ENCODE results near the gene PYGL.
"Not testable (repeated sequence)": the region's sequence is repeated elsewhere in the genome, so short reads cannot be mapped to it uniquely, and the experiment has no call there.

PYGL gene

DNA sequence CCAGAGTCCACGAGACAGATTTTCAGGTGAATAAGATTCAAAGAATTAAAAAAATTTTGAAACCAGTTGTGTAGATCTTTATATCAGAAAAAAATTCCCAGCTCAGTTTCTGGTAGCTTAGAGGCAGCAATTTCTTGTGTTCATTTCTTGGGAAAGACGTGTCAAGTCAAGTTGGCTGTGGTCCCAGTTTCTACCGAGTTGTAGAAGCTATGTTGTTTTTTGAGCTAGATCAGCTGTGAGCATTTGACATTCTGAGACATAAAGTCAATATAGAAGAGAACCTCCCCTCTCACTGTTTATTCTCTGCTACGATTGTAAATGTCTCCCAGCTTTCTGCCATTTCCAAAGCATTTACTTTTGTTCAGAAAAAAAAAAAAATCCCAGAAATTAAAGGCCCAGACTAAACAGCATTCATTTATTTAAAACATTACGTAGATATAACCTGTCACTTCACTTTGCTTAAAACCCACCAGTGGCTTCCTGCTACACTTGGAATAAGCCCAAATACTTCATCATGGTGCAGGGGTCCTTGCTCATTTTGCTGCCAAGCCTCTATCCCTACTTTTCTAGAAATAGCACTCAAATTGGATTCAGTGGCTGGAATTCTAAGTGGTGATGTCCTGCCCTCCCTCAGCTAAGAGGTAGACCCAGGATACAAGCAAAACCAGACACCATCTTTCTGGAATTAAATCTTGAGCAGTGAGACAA lies 20.6 kb upstream of the PYGL start:
- no peak for DNase-seq (ENCODE audit: low spot score)
- TF ChIP-seq CTCF (IDR thresholded peaks at IDR 0.05) = no peak
- no peak overlapping the region for H3K4me3 ChIP-seq
- no peak overlapping the region for H3K27ac ChIP-seq

DNA sequence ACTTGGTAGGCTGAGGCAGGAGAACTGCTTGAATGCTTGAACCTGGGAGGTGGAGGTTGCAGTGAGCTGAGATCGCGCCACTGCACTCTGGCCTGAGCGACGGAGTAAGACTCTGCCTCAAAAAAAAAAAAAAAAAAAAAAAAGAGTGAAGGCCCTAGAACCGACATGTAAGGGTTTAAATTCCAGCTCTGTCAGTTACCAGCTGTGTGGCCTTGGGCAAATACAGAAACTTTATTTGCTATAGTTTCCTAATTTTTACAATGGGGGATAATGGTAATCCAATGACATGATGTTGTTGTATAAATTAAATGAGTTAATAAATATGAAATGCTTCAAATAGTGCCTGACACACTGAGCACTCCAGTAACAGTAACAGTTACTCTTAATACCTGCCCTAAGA lies 19.6 kb upstream of the PYGL start:
- TF ChIP-seq CTCF (IDR thresholded peaks at IDR 0.05) = no peak
- Histone ChIP-seq H3K27ac (no peak overlapping the region), H3K4me3 (no peak overlapping the region)
- no peak for DNase-seq (ENCODE audit: low spot score)

DNA sequence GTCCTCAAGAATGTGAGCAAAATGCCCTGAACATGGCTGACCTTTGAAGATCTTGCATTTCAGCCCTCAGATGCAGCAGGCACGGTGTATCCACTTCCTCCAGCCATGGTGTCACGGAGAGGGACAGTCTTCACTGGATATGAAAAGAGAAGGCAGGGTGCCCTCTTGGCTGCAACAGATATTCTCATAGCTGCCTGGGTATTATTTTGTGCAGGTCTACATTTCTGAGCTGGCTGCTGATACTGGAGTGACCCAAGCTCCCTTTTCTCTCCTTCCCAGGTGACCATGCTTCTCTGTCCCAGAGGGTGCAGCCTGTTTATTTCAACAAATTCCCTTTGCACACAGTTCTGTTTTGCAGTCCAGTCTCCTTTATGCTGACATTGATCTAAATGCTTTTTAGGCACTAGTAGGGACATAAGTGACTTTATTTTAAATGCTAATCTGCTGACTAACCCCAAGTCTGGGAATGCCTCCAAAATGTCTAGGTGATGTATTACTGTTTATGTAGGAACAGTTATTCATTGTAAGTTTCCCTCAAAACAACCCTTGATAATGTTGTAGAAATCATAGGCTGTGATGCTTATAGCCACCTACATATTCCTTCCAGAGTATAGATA lies 17.4 kb upstream of the PYGL start:
- Histone ChIP-seq H3K27ac (no peak overlapping the region), H3K4me3 (no peak overlapping the region)
- TF ChIP-seq CTCF (IDR thresholded peaks at IDR 0.05) = no peak
- DNase-seq (ENCODE audit: low spot score) = no peak

DNA sequence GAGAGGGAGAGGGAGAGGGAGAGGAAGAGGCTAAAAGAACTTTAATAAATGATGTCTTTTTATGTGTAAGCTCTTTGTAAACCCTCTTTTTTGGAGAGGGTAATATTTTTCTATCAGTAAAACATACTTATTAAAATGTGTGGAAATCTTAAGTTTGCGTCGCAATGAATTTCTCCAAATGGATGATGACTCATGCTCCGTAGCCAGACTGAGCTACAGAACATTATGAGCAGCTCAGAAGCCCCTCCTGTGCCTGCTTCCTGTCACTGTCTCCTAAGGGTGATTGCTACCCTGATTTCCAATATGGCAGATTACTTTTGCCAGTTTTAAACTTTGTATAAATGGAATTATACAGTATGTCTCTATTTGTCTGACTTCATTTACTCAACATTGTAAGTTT lies 13.0 kb upstream of the PYGL start:
- no peak for TF ChIP-seq CTCF (IDR thresholded peaks at IDR 0.05)
- H3K27ac ChIP-seq = no peak overlapping the region
- no peak overlapping the region for H3K4me3 ChIP-seq
- no peak for DNase-seq (ENCODE audit: low spot score)

DNA sequence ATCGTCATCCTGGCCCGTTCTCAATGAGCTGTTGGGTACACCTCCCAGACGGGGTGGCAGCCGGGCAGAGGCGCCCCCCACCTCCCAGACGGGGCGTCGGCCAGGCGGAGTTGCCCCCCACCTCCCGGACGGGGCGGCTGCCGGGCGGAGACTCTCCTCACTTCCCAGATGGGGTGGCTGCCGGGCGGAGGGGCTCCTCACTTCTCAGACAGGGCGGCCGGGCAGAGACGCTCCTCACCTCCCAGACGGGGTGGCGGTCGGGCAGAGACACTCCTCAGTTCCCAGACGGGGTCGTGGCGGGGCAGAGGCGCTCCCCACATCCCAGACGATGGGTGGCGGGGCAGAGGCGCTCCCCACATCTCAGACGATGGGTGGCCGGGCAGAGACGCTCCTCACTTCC lies 12.1 kb upstream of the PYGL start:
- not testable (repeated sequence) for H3K4me3 ChIP-seq; H3K27ac ChIP-seq; DNase-seq (ENCODE audit: low spot score)

DNA sequence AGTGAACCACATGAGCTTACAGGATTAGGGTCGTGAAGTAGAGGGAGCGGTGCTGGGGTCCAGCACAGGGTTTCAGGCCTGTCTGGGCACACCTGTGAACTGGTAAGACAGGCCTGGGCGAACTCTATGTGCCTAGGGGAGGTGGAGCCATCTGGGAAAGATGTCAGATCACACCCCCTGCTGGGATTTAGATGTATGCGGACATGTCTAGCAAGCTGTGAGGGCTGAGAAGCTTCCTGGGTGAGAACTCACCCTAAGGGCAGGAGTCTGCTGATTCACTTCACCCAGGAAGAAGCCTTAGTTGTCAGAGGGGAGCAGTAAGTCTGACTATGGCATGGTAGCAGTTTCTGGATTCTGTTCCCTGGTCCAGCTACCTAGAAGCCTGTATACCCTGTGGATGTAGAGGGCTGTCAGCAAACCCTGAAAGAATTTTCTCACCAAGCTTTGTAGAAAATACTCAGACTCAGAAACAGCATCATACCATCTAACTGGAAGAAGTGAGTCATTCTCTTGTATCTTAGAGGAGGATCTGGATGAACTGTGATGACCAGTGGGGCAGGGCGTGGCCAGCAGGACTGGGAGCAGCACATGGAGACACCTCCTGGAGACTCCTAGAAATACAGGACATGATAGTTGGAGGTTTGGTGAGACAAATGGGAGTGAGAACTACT lies 11.2 kb upstream of the PYGL start:
- no peak for DNase-seq (ENCODE audit: low spot score)
- H3K27ac ChIP-seq = no peak overlapping the region
- H3K4me3 ChIP-seq = no peak overlapping the region

More for the DNA sequence above, 11.2 kb upstream of the PYGL start:
- no peak for TF ChIP-seq CTCF (IDR thresholded peaks at IDR 0.05)
